GM12872 (cell line): ENCODE data around the gene OCIAD1.

Experiments
- CTCF ChIP-seq: IDR thresholded peaks from 3 replicates; pipeline ENCODE4 v1.5.1; 2011; ENCODE audit warnings: low read depth, mild to moderate bottlenecking, low read length, moderate library complexity; ENCODE audit not compliant: insufficient read depth

Gene OCIAD1

GRCh38 chr4:48896845-48897244 lies 66.0 kb downstream of the OCIAD1 start:
- no peak for TF ChIP-seq CTCF

GRCh38 chr4:48898733-48899431 lies 68.0 kb downstream of the OCIAD1 start:
- TF ChIP-seq CTCF: no peak

- TF ChIP-seq CTCF: no peak
Observed at GRCh38 chr4:48899432-48899749, 68.5 kb downstream of the OCIAD1 start.

- TF ChIP-seq CTCF: no peak
Observed at GRCh38 chr4:48899950-48900349, 69.1 kb downstream of the OCIAD1 start.

- TF ChIP-seq CTCF: no peak
Observed at GRCh38 chr4:48901196-48901595, 70.3 kb downstream of the OCIAD1 start.

GRCh38 chr4:48902266-48902665 lies 71.4 kb downstream of the OCIAD1 start:
- no peak for TF ChIP-seq CTCF

- no peak for TF ChIP-seq CTCF
Observed at GRCh38 chr4:48904101-48904500, 73.2 kb downstream of the OCIAD1 start.
